Endothelial cell (in vitro differentiated cells): ENCODE measurements around the gene ABI3BP. TPM values are rescaled to one million over a fixed set of nuclear protein-coding genes. Genes with fewer than 3 reads are reported as not detected.
"Not testable (repeated sequence)": the region's sequence is repeated elsewhere in the genome, so short reads cannot be mapped to it uniquely, and the experiment has no call there.

Source experiments
- DNase-seq: peaks from one replicate; pipeline ENCODE4 v3.0.0; 2021; ENCODE audit warnings: low spot score
- H3K27ac Mint-ChIP-seq: one replicate; pipeline ENCODE4 v1.8.0; 2021; ENCODE audit warnings: mixed read lengths, inconsistent platforms; ENCODE audit not compliant: unreplicated experiment
- H3K27me3 Mint-ChIP-seq: one replicate; pipeline ENCODE4 v1.8.0; 2021; ENCODE audit warnings: mild to moderate bottlenecking, moderate library complexity, mixed read lengths, inconsistent platforms; ENCODE audit not compliant: unreplicated experiment
- H3K36me3 Mint-ChIP-seq: one replicate; pipeline ENCODE4 v1.8.0; 2021; ENCODE audit warnings: mild to moderate bottlenecking, low read depth, mixed read lengths, inconsistent platforms; ENCODE audit not compliant: unreplicated experiment
- H3K4me1 Mint-ChIP-seq: one replicate; pipeline ENCODE4 v1.8.0; 2021; ENCODE audit warnings: mild to moderate bottlenecking, mixed read lengths, inconsistent platforms; ENCODE audit not compliant: unreplicated experiment
- H3K4me3 Mint-ChIP-seq: one replicate; pipeline ENCODE4 v1.8.0; 2021; ENCODE audit warnings: mild to moderate bottlenecking, mixed read lengths, inconsistent platforms; ENCODE audit not compliant: unreplicated experiment
- H3K9me3 Mint-ChIP-seq: one replicate; pipeline ENCODE4 v1.8.0; 2021; ENCODE audit warnings: mixed read lengths, inconsistent platforms; ENCODE audit not compliant: unreplicated experiment
- total RNA-seq: library from RNA; stranded (reverse); fragmentation: NEBNext Ultra II Directional; extraction: Animal tissue kit (Norgen Biotek cat#: 25700); gene quantifications from one replicate; pipeline ENCODE4 v1.2.1, GENCODE V29; 2021; ENCODE audit not compliant: unreplicated experiment
- TF ChIP-seq, protein P1 (sequence below): fragments of 200-600 bp; sonication (generic); IDR thresholded peaks from one replicate; pipeline ENCODE4 v1.5.0; 2021; ENCODE audit warnings: antibody characterized with exemption; ENCODE audit not compliant: unreplicated experiment

Gene ABI3BP
- total RNA-seq, 1 donor from 2014 or later = 0.26 TPM

GRCh38 chr3:100956276-100956675, 36.9 kb downstream of the ABI3BP start:
- TF ChIP-seq, protein P1, sequence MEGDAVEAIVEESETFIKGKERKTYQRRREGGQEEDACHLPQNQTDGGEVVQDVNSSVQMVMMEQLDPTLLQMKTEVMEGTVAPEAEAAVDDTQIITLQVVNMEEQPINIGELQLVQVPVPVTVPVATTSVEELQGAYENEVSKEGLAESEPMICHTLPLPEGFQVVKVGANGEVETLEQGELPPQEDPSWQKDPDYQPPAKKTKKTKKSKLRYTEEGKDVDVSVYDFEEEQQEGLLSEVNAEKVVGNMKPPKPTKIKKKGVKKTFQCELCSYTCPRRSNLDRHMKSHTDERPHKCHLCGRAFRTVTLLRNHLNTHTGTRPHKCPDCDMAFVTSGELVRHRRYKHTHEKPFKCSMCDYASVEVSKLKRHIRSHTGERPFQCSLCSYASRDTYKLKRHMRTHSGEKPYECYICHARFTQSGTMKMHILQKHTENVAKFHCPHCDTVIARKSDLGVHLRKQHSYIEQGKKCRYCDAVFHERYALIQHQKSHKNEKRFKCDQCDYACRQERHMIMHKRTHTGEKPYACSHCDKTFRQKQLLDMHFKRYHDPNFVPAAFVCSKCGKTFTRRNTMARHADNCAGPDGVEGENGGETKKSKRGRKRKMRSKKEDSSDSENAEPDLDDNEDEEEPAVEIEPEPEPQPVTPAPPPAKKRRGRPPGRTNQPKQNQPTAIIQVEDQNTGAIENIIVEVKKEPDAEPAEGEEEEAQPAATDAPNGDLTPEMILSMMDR = no peak
- H3K9me3 Mint-ChIP-seq = no peaks in the 10 kb centered on the region
- no peaks in the 10 kb centered on the region for H3K36me3 Mint-ChIP-seq
- no peaks in the 10 kb centered on the region for H3K4me1 Mint-ChIP-seq
- H3K27ac Mint-ChIP-seq = no peak overlapping the region
- no peak overlapping the region for H3K4me3 Mint-ChIP-seq
- no peak for DNase-seq
- H3K27me3 Mint-ChIP-seq = no peaks in the 10 kb centered on the region

DNA sequence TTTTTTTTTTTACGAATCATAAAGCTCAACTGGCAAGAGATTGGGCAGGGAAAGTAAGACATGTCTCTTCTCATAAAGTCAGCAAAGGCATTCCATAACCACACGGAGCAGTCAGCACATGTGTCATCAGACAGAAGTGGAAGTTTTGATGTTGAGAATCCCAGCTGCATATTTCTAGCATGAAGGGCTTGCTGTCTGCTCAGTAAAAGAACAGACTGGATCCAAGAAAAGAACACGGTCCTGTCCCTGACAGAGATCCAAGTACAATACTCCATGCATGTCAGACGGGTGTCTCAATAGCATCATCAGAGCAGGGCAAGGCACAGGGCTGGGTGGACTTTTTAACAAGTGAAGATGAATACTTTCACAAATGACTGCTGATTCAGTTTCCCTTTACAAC, 38.2 kb downstream of the ABI3BP start:
- DNase-seq = no peak
- no peak overlapping the region for H3K27ac Mint-ChIP-seq
- no peak overlapping the region for H3K4me3 Mint-ChIP-seq
- H3K4me1 Mint-ChIP-seq = no peaks in the 10 kb centered on the region
- TF ChIP-seq, protein P1 = no peak
- no peaks in the 10 kb centered on the region for H3K36me3 Mint-ChIP-seq
- H3K9me3 Mint-ChIP-seq = no peaks in the 10 kb centered on the region
- peaks cover 2% of the 10 kb centered on the region for H3K27me3 Mint-ChIP-seq

DNA sequence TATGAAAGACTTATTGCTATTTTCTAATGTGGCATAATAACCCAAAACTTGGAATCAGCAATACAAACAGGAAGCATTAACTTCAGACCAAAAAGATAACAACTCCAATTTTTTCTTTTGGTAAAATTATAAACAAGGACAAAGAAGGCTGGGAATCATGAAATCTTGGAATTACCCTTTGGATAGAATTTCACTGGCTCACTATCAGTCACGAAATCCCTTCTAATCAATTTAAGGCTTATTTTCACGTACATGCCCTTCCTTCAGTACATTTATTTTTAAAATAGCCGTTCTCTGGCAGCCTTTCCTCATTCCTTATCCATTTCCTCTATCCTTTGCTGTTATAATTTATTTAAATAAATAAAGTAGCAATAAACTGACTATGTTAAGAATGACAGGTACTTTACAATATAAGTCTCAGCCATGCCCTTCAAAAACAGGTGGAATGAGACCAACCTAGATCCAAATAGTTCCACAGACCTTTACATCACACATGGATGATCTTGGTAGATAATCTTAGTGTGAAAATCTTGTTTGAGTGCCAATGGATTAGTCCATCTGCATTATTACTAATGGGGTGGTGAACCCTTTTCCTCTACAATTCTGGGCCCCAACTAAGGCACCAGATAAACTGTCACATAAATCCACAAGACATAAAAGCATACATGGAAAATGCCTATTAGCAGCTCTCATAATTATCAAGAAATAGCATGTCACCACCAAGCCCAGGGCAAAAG, 38.9 kb downstream of the ABI3BP start:
- H3K27me3 Mint-ChIP-seq = peaks cover 2% of the 10 kb centered on the region
- H3K4me3 Mint-ChIP-seq = no peak overlapping the region
- H3K27ac Mint-ChIP-seq = no peak overlapping the region

DNA sequence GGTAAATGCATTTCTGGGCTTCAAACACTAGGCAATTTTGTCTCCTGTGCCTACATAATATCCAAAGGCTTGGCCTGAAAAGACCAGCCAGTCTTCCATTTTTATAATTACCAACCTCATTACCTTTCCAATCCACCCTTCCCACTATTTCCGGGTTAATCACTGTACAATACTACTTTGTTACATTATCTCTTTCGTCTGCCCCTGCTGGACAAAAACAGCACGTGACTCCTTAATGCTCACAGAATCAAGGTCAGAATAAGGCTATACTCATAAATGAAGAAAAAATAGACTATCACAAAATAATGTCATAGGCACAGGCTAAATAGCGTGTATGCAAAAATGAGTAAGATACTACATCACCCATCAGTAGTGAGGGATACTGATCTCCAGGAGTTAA, 40.1 kb downstream of the ABI3BP start:
- Mint-ChIP-seq H3K9me3 (no peaks in the 10 kb centered on the region), H3K4me3 (no peak overlapping the region), H3K4me1 (no peaks in the 10 kb centered on the region), H3K27me3 (peaks cover 2% of the 10 kb centered on the region), H3K27ac (no peak overlapping the region), H3K36me3 (no peaks in the 10 kb centered on the region)
- DNase-seq = no peak
- TF ChIP-seq, protein P1 = peak; percentile 24

More for the DNA sequence above, 38.9 kb downstream of the ABI3BP start:
- no peaks in the 10 kb centered on the region for H3K9me3 Mint-ChIP-seq
- no peaks in the 10 kb centered on the region for H3K36me3 Mint-ChIP-seq
- TF ChIP-seq, protein P1 = no peak
- DNase-seq = no peak
- H3K4me1 Mint-ChIP-seq = no peaks in the 10 kb centered on the region

GRCh38 chr3:100947119-100947518, 46.1 kb downstream of the ABI3BP start:
- TF ChIP-seq, protein P1 = no peak
- no peak for DNase-seq
- Mint-ChIP-seq H3K4me1 (no peaks in the 10 kb centered on the region), H3K4me3 (no peak overlapping the region), H3K9me3 (no peaks in the 10 kb centered on the region), H3K36me3 (no peaks in the 10 kb centered on the region), H3K27ac (no peak overlapping the region), H3K27me3 (peaks cover 2% of the 10 kb centered on the region)

GRCh38 chr3:100946096-100946495, 47.1 kb downstream of the ABI3BP start:
- not testable (repeated sequence) for H3K27ac Mint-ChIP-seq, H3K4me3 Mint-ChIP-seq, H3K4me1 Mint-ChIP-seq, DNase-seq, H3K9me3 Mint-ChIP-seq, H3K36me3 Mint-ChIP-seq, H3K27me3 Mint-ChIP-seq
